H1 (cell line): ENCODE measurements around the gene NUDT2. TPM values are rescaled to one million over a fixed set of nuclear protein-coding genes. Genes with fewer than 3 reads are reported as not detected.

Source experiments
- CHD7 ChIP-seq: fragments of 300-600 bp; sonication (generic); IDR thresholded peaks from 2 replicates; pipeline ENCODE4 v1.7.1; 2012; ENCODE audit warnings: low read length, moderate library complexity, mild to moderate bottlenecking, inconsistent platforms; ENCODE audit not compliant: insufficient replicate concordance
- FOSL1 ChIP-seq: IDR thresholded peaks from 2 replicates; pipeline ENCODE4 v1.6.1; 2011; ENCODE audit warnings: mild to moderate bottlenecking, low read depth, low read length, moderate library complexity; ENCODE audit not compliant: insufficient read depth
- MAX ChIP-seq: IDR thresholded peaks from 2 replicates; pipeline ENCODE4 v1.6.1; 2012; ENCODE audit warnings: inconsistent platforms
- PHF8 ChIP-seq: fragments of 200-600 bp; sonication (generic); conservative IDR thresholded peaks from 2 replicates; pipeline ENCODE4 v1.7.1; 2012; ENCODE audit warnings: low read depth, mild to moderate bottlenecking, inconsistent platforms, low read length, moderate library complexity
- RXRA ChIP-seq: IDR thresholded peaks from 2 replicates; pipeline ENCODE4 v1.6.1; 2011; ENCODE audit warnings: low read depth, mild to moderate bottlenecking, low read length, moderate library complexity; ENCODE audit not compliant: insufficient read depth
- SIX5 ChIP-seq: IDR thresholded peaks from 2 replicates; pipeline ENCODE4 v1.6.1; 2011; ENCODE audit warnings: mild to moderate bottlenecking, low read depth, low read length
- TBP ChIP-seq: IDR thresholded peaks from 2 replicates; pipeline ENCODE4 v1.6.1; 2011; ENCODE audit warnings: low read depth, low read length, improper control_type of control experiment
- USF2 ChIP-seq: IDR thresholded peaks from 2 replicates; pipeline ENCODE4 v1.6.1; 2011; ENCODE audit warnings: low read length, improper control_type of control experiment
- polyA plus RNA-seq, 7 experiments: library from polyadenylated mRNA; depleted of rRNA in 3 of 7; stranded (reverse) in 5 of 7; unstranded in 2 of 7; fragments of >200 nt in 5 of 7; fragments of 200-250 nt in 2 of 7; gene quantifications; 1 replicate in 5 of 7; 2 replicates in 1 of 7; 4 replicates in 1 of 7; pipeline versions ENCODE4 v1.2.1 to v1.2.3, GENCODE V29; 2011 to 2013; ENCODE audit warnings: missing spikeins in 2 of 7, mixed read lengths in 2 of 7
- total RNA-seq: library from RNA; stranded (reverse); fragmentation: NEBNext Ultra II Directional; extraction: Animal tissue kit (Norgen Biotek cat#: 25700); gene quantifications from 2 replicates; pipeline ENCODE4 v1.2.1, GENCODE V29; 2021

NUDT2 gene
- total and polyA plus RNA-seq, 2 of the 8 experiments (the other 6 are each of a cell fraction or from before 2014, with no cell fraction given): 16.7 to 23.7 TPM

- TF ChIP-seq CHD7 (no peak), TBP (no peak), USF2 (no peak), PHF8 (no peak), FOSL1 (no peak), MAX (no peak), SIX5 (no peak), RXRA (no peak)
Measured at GRCh38 chr9:34370970-34371880, 41.9 kb downstream of the NUDT2 start (continued).
